C4-2B (cell line): ENCODE measurements around the gene AFF1.

ENCODE experiments used
- H3K27ac ChIP-seq: fragments of 450-650 bp; 2 replicates; pipeline ENCODE4 v1.5.1; 2017
- CTCF ChIP-seq: fragments of 450-650 bp; conservative IDR thresholded peaks from 2 replicates; pipeline ENCODE4 v1.5.1; 2017; ENCODE audit warnings: mild to moderate bottlenecking
- ZFX ChIP-seq: fragments of 450-650 bp; IDR thresholded peaks from 2 replicates; pipeline ENCODE4 v1.6.1; 2017

AFF1 gene

GRCh38 chr4:87165892-87166291 lies 231.1 kb downstream of the AFF1 start:
- no peak overlapping the region for H3K27ac ChIP-seq
- TF ChIP-seq CTCF (no peak), ZFX (no peak)

GRCh38 chr4:87166296-87166854 lies 231.6 kb downstream of the AFF1 start:
- no peak overlapping the region for H3K27ac ChIP-seq
- no peak for TF ChIP-seq ZFX
- TF ChIP-seq CTCF, result no peak

GRCh38 chr4:87171944-87172343 lies 237.1 kb downstream of the AFF1 start:
- TF ChIP-seq ZFX (no peak), CTCF (no peak)
- no peak overlapping the region for H3K27ac ChIP-seq

GRCh38 chr4:87174672-87175071 lies 239.9 kb downstream of the AFF1 start:
- TF ChIP-seq CTCF (no peak), ZFX (no peak)
- H3K27ac ChIP-seq, result no peak overlapping the region

GRCh38 chr4:87179751-87180150 lies 244.9 kb downstream of the AFF1 start:
- H3K27ac ChIP-seq, result no peak overlapping the region
- TF ChIP-seq ZFX (no peak), CTCF (no peak)

- no peak overlapping the region for H3K27ac ChIP-seq
- TF ChIP-seq CTCF, result no peak
- TF ChIP-seq ZFX, result no peak
Measured at GRCh38 chr4:87180767-87181166, 246.0 kb downstream of the AFF1 start.

GRCh38 chr4:87185146-87185870 lies 250.5 kb downstream of the AFF1 start:
- TF ChIP-seq CTCF (no peak), ZFX (no peak)

More at GRCh38 chr4:87185146-87185870, 250.5 kb downstream of the AFF1 start:
- no peak overlapping the region for H3K27ac ChIP-seq
